ENCODE measurements around the gene PATL2. TPM values are rescaled to one million over a fixed set of nuclear protein-coding genes. Genes with fewer than 3 reads are reported as not detected.
"Not testable (repeated sequence)": the region's sequence is repeated elsewhere in the genome, so short reads cannot be mapped to it uniquely, and the experiment has no call there.

Gene PATL2
- total RNA-seq, 1 donor from 2014 or later = not detected

DNA sequence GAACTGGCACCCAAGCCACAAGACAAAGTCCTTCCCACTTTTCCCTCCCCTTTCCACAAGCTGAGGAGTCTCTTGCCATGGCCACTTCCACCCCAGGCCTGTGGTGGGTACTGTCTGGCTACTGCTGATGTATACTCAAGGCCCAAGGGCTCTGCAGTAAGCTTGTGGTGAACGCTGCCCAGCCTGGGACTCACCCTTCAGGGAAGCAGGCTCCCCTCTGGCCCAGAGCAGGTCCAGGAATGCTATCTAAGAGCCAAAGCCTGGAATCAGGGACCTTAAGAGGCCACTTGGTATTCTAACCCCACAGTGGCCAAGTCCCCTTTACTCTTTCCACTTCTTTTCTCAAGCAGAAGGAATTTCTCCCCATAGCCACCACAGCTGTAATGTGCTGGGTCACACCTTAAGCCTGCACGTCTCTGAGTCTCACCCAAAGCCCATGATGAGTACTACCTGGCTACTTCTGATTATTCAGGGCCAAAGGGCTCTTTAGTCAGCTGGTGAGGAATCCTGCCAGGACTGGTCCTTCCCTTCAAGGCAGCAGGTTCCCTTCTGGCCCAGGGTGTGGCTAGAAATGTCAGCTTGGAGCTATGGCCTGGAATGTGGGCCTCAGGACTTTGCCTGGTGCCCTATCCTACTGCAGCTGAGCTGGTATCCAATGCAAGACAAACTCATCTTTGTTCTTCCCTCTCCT, 4.0 kb downstream of the PATL2 start:
- H3K27ac Mint-ChIP-seq (ENCODE audit: unreplicated experiment) = no peak overlapping the region
- peaks cover 3% of the 10 kb centered on the region for H3K27me3 Mint-ChIP-seq (ENCODE audit: unreplicated experiment)
- DNase-seq = no peak
- H3K4me3 Mint-ChIP-seq (ENCODE audit: unreplicated experiment) = no peak overlapping the region
- H3K4me1 Mint-ChIP-seq (ENCODE audit: low read depth, unreplicated experiment) = no peaks in the 10 kb centered on the region
- H3K9me3 Mint-ChIP-seq (ENCODE audit: unreplicated experiment) = peaks cover 4% of the 10 kb centered on the region
- H3K36me3 Mint-ChIP-seq (ENCODE audit: unreplicated experiment) = no peaks in the 10 kb centered on the region
- TF ChIP-seq, protein P1, sequence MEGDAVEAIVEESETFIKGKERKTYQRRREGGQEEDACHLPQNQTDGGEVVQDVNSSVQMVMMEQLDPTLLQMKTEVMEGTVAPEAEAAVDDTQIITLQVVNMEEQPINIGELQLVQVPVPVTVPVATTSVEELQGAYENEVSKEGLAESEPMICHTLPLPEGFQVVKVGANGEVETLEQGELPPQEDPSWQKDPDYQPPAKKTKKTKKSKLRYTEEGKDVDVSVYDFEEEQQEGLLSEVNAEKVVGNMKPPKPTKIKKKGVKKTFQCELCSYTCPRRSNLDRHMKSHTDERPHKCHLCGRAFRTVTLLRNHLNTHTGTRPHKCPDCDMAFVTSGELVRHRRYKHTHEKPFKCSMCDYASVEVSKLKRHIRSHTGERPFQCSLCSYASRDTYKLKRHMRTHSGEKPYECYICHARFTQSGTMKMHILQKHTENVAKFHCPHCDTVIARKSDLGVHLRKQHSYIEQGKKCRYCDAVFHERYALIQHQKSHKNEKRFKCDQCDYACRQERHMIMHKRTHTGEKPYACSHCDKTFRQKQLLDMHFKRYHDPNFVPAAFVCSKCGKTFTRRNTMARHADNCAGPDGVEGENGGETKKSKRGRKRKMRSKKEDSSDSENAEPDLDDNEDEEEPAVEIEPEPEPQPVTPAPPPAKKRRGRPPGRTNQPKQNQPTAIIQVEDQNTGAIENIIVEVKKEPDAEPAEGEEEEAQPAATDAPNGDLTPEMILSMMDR (IDR thresholded peaks at IDR 0.05; ENCODE audit: partially characterized antibody, unreplicated experiment) = no peak

DNA sequence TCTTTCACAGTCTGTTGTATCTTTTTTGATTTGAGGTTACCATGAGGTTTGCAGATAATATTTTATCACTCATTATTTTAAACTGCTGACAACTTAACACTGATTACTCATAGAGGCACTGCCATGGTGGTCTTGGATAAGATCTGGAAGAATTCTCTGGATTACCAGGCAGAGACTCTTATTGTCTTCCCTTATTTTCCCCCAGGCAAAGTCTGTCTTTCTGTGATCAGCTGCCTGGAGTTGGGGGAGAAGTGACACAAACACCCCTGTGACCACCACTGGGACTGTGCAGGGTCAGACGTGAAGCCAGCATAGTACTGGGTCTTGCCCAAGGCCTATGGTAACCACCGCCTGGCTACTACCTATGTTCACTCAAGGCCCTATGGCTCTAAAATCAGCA, 4.7 kb downstream of the PATL2 start:
- no peak for DNase-seq
- Mint-ChIP-seq H3K4me1 (ENCODE audit: low read depth, unreplicated experiment) (no peaks in the 10 kb centered on the region), H3K36me3 (ENCODE audit: unreplicated experiment) (no peaks in the 10 kb centered on the region), H3K27me3 (ENCODE audit: unreplicated experiment) (peaks cover 3% of the 10 kb centered on the region), H3K27ac (ENCODE audit: unreplicated experiment) (no peak overlapping the region), H3K9me3 (ENCODE audit: unreplicated experiment) (peaks cover 4% of the 10 kb centered on the region), H3K4me3 (ENCODE audit: unreplicated experiment) (no peak overlapping the region)
- TF ChIP-seq, protein P1 (IDR thresholded peaks at IDR 0.05; ENCODE audit: partially characterized antibody, unreplicated experiment) = no peak

DNA sequence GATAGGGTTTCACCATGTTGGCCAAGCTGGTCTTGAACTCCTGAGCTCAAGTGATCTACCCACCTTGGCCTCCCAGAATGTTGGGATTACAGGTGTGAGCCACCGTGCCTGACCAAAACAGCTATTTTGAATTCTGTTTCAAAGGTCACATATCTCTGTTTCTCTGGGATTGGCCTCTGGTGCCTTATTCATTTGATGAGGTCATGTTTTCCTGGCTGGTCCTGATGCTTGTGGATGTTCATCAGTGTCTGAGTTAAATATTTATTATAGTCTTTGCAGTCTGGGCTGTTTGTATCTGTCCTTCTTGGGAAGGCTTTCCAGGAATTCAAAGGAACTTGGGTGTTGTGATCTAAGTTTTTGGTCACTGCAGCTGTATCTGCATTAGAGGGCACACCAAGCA, 5.1 kb downstream of the PATL2 start:
- Mint-ChIP-seq H3K9me3 (ENCODE audit: unreplicated experiment) (peaks cover 4% of the 10 kb centered on the region), H3K27me3 (ENCODE audit: unreplicated experiment) (no peaks in the 10 kb centered on the region), H3K36me3 (ENCODE audit: unreplicated experiment) (no peaks in the 10 kb centered on the region), H3K4me3 (ENCODE audit: unreplicated experiment) (no peak overlapping the region), H3K4me1 (ENCODE audit: low read depth, unreplicated experiment) (no peaks in the 10 kb centered on the region), H3K27ac (ENCODE audit: unreplicated experiment) (no peak overlapping the region)
- TF ChIP-seq, protein P1 (IDR thresholded peaks at IDR 0.05; ENCODE audit: partially characterized antibody, unreplicated experiment) = no peak
- DNase-seq = no peak

DNA sequence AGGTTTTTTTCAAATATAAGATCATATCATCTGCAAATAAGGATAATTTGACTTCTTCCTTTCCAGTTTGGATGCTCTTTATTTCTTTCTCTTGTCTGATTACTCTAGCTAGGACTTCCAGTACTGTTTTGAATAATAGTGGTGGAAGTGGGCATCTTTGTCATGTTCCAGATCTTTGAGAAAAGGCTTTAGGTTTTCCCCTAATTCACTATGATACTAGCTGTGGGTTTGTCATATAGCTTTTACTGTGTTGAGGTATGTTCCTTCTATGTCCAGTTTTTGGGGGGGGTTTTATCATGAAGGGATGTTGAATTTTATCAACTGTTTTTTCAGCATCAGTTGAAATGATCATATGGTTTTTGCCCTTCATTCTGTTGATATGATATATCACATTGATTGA, 10.4 kb downstream of the PATL2 start:
- H3K36me3 Mint-ChIP-seq (ENCODE audit: unreplicated experiment); H3K4me1 Mint-ChIP-seq (ENCODE audit: low read depth, unreplicated experiment); H3K4me3 Mint-ChIP-seq (ENCODE audit: unreplicated experiment); H3K27ac Mint-ChIP-seq (ENCODE audit: unreplicated experiment); DNase-seq; H3K27me3 Mint-ChIP-seq (ENCODE audit: unreplicated experiment); H3K9me3 Mint-ChIP-seq (ENCODE audit: unreplicated experiment): not testable (repeated sequence)

DNA sequence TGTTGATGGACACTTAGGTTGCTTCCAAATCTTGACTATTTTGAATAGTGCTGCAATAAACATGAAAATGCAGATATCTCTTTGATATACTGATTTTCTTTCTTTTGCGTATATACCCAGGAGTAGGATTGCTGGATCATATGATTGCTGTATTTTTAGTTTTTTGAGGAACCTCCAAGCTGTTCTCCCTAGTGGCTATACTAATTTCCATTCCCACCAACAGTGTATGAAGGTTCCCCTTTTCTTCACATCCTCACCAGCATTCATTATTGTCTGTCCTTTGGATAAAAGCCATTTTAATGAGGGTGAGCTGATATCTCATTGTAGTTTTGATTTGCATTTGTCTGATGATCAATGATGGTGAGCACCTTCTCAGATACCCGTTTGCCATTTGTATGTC, 12.5 kb downstream of the PATL2 start:
- no peak overlapping the region for H3K27ac Mint-ChIP-seq (ENCODE audit: unreplicated experiment)
- H3K4me3 Mint-ChIP-seq (ENCODE audit: unreplicated experiment) = no peak overlapping the region
- H3K36me3 Mint-ChIP-seq (ENCODE audit: unreplicated experiment) = no peaks in the 10 kb centered on the region
- no peaks in the 10 kb centered on the region for H3K9me3 Mint-ChIP-seq (ENCODE audit: unreplicated experiment)
- H3K4me1 Mint-ChIP-seq (ENCODE audit: low read depth, unreplicated experiment) = no peaks in the 10 kb centered on the region
- H3K27me3 Mint-ChIP-seq (ENCODE audit: unreplicated experiment) = no peaks in the 10 kb centered on the region
- DNase-seq = no peak
- TF ChIP-seq, protein P1 (IDR thresholded peaks at IDR 0.05; ENCODE audit: partially characterized antibody, unreplicated experiment) = no peak

Measured in glutamatergic neuron (in vitro differentiated cells).